HG03342 (cell line): Measurements from ENCODE around the gene FGD5.

Experiments
- ATAC-seq: cut with Tn5 transposase; IDR thresholded peaks from one replicate; pipeline ENCODE4 v1.9.1; 2021; ENCODE audit warnings: mild to moderate bottlenecking, moderate library complexity; ENCODE audit not compliant: unreplicated experiment

The FGD5 gene

DNA sequence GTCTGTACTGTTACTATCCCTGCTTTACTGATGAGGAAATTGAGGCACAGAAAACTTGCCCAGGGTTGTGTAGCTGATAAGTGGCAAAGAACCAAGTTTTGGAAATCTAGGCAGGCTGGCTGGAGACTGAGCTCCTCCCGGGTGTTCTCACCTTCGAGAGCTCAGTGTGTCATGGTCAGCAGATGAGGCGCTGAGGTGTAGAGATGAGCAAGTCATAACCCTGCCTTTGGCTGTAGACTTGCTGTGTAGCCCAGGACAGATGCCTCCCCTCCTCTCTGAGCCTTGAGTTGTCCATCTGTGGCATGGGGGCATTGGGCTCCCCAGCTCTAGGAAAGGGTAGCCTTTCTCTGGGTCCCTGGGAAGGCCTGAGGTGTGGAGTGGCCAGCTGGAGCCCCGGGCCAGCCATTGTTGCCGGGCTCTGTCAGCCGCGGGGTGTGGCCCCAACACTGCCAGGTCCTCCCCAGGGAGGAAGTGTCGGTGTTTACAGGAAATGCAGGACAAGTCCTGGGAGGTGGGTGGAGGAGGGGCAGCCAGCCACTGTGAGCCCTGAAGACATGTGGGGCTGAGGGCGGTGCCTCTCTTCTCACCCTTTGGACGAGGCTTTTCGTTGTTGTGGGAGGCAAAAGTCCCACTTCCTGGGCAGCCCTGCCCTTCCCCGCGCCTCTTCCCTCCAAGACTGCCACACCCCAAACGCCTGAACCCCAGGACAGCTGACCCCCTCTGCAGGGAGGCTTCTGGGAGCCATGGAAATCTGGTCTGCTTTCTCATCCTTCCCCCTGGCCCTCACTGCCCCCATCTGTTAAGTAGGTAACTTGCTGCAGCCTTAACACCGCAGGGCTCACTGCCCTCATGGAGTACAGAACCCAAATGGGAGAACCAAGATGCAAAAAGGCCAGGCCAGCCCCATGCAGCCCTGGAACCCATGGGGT is 29.1 kb downstream of the FGD5 start:
- ATAC-seq: no peak

DNA sequence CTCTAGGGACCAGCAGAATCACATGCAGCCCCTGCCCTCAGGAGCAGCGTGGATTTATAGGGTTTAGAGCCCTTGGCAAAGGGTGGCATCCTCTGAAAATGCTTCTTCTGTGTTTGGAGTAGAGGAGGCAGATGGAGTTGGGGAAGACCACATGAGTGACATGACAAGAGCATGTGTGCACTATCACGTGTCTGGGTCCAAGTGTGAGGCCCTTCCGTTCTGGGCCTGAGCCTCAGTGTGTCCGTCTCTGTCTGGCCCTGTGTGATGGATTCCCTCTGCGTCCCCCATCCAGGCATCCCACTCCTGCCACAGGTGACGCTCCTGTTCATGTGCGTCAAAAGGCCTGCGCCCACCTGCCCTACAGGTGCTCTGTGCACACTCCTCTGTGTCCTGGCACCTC is 30.1 kb downstream of the FGD5 start:
- no peak for ATAC-seq

DNA sequence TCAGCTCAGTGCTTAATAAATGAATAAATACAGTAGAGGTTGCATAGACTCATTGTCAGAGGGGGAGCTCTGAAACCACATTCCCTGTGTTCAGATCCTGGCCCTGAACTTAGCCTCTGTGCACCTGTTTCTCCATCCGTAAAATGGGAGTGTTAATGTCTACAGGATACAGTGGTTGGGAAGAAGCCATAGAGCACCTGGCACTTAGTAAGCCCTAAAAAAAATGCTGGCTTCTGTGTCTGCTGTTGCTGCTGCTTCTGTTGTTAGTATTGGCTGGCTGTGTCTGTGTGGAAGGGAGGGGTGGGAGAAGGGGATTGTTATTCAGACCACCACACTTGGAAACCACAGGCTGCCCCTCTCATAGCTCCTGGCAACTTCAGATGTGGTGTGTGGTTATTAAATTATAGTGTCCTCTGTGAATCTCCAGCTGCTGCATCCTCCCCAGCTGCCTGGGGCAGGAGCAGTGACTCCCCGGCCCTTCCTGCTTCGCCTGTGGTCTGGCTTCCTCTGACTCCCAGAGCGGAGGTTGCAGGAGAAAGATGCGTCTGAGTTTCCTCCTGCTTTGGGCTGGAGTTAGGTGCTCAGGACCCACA is 31.0 kb downstream of the FGD5 start:
- no peak for ATAC-seq

DNA sequence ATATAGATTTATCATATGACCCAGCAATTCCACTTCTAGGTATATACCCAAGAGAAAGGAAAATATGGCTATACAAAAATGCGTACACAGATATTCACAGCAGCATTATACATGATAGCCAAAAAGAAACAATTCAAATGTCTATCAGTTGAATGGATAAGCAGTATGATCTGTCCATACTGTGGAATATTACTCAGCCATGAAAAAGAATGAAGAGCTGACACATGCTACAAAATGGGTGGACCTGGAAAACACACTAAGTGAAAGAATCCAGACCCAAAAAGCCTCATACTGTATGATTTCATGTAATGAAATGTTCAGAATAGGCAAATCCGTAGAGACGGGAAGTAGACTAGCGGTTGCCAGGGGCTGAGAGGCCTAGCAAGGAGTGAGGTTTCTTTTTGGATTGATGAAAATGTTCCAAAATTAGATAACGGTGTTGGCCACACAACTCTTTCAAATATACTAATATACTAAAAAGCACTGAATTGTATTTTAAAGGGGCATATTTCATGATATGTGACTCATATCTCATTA is 33.4 kb downstream of the FGD5 start:
- no peak for ATAC-seq

DNA sequence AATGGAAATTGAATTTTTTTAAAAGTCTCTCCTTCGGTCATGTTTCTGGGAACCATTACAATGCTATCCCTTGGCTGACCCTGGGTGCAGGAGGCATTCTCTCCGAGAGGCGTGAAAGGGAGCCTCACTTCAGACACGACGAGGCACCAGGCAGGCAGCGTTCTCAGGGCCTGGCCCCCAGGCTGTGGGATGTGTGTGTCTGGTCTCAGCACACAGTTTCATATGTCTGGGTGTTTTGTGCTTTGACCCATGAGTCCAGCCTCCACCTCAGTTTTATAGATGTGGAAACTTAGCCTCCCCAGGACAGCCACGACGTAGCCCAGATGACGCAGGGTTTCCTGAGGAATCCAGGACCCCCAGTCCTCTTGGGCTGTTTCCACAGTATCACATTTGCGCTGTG is 34.0 kb downstream of the FGD5 start:
- no peak for ATAC-seq

DNA sequence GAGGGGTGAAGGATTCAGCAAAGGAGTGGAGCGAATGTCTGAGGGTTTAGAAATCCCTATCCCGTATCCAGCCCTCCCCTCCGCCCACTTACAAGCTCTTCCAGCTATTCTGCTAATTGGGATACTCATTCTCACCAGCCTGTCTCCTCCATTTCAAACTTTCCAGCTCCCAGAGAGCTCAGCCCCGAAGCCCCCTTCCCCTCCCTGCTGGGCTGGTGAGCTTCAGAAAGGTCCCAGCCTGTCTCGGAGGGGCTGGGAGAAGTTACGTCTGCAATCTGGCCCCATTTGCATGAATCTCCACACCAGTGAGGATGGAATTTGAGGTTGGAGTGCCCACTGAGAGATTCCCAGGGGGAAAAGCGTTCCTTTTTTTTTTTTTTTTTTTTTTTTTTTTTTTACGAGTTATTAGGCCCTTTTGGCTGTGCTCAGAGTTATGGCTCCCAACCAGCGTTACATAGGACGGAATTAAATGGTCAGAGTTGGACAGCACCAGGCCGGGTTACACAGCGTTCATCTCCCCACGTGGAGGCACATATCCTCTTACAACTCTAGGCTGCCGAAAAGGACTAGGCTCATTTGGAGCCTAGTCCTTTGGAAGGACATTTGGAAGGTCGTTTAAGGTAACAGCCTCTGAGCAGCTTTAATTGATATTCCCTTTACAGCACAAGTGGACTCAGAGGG is 34.6 kb downstream of the FGD5 start:
- ATAC-seq: no peak

DNA sequence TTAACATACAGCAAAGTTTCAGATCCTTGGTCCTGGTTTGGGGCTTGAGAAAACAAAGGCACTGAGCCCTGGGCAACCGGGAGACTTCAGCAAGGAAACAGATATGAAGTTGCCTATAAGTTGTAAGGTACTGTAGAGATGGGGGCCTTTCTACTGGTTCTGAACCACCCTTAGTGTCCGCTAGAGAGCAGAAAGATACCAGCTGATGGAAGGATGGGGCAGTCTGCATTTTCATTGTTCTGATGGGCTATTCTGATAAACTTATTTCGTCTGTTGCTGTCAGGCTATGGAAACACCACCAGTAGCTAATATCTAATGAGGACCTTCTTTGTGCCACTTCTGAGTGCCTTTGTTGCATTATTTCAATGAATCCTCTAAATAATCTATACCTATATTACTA is 38.7 kb downstream of the FGD5 start:
- no peak for ATAC-seq

DNA sequence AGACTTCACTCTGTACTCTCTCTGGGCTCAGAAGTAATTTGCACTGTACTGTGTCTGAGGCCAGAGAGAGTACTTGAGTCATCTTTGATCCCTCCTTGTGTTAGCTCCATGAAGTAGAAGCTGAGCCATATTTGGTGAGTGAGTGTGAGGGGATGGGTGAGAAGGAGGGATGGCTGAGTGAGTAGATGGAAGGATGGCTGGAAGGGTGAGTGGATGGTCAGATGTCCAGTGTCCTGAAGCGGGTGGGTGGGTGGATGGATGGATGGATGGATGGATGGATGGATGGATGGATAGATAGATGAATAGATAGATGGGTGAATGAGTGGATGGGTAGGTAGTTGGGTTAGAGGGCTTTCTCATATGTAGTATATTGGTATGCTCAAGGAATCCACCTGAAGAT is 39.3 kb downstream of the FGD5 start:
- no peak for ATAC-seq

DNA sequence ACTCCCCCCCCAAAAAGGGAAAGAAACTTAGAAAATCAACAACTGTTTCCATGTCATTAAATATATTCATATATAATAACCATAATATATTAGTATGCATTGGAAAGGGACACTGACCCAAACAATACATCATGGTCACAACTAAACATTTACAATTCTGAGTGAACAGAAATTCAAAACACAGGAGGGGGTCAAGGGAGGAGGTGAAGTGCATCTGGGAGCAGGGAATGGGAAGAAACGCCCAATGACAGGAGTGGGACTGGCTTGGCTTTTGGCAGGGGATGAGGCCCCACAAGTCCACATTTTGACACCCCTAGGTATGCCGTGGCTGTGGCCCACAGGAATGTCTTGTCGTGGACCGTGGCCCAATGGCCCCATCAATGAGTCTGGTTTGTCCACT is 41.1 kb downstream of the FGD5 start:
- ATAC-seq: no peak

DNA sequence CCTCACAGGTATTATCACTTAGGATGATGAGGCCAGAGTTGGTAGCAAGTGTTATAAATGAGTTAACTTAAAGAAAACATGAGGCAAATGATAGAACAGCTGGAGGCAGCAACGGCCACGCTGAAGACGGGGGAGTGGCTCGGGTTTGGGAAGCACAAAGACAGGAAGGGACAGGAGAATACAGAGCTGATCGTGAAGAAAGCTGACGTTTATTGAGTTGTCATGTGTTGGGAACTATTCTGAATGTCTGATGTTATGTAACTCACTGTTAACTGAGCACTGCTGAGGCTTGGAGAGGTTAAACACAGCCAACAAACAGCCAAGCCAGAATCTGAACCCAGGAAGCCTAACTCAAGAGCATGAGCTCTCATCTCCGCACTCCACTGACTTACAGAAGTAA is 42.3 kb downstream of the FGD5 start:
- ATAC-seq: no peak

DNA sequence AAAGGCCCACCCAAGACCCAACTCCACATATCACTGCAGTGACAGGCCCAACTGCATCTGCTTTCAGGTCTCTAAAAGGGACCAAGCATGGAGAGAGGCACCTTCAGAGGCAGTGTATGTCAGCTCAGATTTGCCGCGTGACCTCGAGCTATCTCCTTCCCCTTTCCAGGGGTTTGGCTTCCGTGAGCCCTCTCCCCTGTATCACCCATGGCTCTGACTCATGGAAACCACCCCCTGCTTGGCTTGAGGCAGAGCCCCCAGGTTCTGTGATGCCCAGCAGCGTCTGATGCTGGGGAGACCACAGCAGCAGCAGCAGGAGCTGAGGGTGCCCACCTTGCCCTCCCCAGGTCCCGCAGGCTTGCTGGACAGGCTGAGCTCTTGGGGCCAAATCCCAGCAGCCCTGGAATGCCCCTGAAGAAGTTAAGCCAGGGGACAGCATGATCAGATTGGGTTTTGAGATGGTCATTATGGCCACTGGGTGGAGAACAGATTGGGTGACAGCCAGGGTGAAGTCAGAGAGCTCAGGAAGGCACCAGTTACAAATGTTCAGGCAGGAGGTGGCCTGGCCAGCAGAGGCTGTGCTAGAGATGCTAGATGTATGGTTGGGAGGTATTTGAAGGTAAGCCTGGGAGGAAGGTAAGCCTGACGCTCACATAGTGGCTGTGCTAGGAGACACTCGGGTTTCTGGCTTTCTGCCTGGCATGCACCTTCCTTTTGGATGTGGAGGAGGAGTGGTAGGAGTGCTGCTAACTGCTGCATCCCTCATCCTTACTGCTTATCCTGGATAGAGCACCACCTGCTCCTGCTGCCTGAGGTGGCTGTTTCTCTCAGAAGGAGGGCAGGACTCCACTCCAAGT is 42.9 kb downstream of the FGD5 start:
- no peak for ATAC-seq

DNA sequence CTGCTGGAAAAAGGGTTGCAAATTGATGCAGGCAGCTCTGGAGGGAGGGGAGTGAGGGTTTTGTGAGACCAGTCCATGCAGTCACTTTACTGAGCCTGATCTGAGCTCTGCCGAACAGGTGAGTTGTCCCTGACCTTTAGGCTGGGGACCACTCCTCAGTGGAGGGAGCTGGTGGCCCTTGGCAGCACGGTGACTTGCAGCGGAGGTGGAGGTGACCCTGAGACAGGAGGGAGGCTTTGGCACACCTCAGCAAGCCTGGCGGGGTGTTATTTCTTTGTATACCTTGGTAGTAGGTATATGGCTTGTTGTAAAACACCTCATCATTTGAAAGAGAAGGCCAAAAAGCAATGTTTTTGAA is 43.5 kb downstream of the FGD5 start:
- no peak for ATAC-seq

DNA sequence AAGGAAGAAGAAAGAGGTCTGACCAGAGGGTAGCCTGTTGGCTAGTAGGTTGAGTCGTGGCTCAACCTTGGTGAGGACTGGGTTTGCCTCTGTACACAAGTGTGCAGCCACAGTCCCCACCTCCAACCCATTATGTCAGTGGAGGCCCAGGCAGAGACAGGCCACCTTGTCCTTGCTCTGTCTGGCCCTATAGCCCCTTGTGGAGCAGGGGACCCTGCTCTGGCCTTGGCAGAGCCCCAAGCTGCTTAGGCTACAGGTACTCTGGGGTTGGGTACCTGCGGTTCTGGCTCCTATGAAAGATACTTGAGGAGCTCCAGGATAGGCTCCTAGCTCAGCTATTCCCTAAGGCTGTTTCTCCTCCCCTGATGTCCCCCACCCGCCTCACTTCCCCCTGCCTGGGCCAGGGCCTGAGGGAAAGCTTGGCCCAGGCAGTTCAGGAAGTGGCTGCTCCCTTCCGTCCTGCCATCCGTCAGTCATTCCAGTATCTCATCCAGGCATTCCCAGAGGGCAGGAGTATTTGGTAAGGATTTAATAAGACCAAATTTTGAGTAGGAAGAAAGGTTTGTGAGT is 44.0 kb downstream of the FGD5 start:
- ATAC-seq: no peak

DNA sequence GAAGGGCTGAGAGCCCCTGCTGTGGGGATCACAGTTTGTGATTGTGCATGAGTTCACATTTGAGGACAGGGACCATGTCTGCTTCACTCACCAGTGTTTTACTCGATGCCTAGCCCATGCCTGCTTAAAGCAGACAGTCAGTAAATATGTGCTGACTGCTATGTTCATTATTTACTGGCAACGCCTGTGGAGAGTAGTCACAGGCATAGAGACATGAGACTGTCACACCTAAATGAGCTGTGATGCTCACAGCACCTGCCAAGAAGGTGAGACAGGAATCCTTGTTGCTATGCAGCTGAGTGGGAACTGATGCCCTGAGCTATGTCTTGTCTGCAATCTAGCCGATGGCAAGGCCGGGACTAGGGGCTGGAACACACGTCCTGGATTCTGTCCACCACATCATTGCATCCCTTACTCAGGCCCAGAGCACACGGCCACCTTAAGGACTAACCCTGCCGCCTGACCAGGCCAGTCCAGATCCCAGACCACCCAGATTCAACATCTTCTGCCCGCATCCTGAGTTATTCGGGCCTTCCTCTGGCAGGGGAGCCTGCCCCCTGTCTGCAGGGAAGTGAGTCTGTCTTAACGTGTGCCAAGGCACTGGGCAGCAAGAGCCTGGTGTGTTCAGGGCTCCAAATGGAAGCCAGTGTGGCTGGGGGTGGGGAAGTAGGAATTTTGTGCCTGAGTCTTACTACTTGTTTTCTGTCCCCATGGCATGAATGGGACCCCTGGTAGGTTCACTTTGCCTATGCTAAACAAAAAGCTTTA is 44.8 kb downstream of the FGD5 start:
- no peak for ATAC-seq

DNA sequence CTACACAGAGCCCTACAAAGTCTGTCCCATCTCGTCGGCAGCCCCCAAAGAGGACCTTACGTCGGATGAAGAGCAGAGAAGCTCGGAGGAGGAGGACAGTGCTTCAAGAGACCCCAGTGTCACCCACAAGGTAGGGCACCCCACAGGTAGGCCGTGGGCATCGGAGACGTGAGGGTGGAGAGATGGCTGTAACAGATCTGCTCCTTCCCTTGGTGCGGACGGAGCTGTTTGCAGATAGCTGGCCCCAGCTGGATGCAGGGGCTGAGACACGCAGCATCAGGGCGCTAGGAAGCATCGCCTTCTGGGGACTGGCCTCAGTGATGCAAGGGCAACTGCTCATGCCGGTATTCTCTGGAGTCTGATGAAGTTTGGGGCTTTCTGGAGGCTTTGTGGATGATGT is 45.4 kb downstream of the FGD5 start:
- no peak for ATAC-seq

DNA sequence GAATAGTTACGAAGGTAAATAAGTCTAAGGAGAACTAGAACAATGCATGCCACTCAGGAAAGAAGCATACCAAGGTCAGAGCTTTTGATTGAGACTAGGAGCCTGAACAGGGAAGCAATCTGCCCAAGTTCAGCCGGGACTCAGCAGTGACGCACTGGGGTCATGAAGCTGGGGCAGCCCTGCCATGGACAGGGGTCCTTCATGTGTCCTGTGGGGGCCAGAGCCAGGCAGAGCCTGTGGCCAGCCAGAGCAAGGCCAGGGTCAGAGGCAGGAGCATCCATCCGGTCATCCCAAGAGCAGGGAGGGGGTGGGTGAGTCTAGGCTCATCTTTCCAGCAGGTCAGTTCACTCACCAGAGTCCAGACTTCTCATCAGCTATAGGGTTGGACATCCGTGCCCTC is 47.9 kb downstream of the FGD5 start:
- no peak for ATAC-seq

DNA sequence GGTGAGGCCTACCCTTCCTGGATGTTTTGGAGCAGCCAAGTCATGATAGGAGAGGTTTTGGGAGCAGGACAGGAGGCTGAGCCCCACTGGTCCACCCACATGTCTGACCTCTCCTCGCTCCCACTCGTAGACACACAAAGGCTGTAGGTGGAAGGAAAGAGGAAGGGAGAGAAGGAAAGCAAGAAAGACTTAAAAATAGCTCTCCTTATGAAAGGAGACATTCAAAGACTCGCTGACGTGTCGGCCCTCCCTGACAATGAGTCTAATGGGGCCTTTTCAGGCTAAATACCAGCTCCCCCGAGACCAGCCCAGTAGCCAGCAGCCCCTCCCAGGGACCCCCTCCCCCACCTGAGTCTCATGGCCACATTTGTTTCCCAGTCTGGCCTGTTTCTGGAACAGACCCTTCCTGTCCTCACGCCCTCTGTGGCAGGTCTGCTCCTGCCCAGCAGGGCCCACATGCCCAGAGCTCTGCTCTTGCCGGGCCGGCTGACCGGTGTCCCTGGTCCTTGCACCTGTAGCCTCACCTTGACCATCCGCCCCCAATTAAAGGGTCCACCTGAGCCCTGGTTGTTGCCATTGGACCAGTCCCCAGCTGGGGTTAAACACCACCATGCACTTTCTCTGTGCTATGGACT is 49.3 kb downstream of the FGD5 start:
- ATAC-seq: no peak

DNA sequence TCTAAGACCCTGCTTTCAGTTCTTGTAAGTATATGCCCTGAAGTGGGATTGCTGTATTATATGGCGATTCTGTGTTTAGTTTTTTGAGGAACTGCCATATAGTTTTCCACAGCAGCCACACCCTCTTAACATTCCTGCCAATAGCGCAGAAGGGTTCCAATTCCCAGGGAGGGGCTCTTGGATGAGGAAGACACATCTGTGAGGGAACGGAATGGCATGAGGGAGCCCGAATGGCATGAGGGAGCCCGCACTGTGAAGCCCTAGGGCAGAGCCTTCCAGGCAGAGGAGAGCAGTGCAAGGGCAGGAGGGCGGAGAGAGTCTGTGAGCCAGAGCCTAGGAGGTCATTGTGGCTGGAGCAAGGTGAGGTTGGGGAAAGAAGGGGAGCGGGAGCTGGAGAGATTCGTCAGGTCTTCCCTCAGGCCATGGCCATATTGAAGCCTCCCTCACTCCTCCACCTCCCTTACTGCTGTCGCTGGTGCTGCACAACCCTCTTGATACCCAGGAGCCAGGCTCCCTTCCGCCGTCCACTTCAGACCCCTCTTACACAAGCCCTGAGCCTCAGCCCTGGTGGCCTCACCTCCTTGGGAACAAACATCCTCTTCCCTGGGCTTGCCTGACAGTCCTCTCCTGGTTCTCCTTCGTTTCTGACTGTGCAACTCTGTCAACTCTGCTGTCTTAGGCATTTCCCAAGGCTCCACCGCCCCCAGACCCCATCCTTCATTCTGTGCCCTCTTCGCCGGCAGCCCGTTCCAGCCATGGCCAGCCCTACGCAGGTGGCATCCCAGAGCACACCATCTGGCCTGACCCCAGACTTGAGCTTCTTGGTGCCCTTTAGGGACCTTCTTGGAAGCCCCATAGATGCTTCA is 51.4 kb downstream of the FGD5 start:
- ATAC-seq: no peak

DNA sequence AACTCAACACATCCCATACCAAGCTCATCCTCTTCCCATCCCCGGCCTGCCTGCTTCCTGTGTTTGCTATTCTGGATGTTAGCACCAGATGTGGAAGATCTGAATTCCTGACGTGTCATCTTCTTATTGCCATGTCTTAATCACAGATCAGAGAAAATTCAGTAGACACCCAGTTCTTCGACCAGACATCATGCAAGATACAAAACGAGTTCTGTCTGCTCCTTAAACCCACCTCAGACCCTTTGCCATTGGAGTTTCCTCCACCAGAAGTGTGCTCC is 52.0 kb downstream of the FGD5 start:
- ATAC-seq: no peak
